Suprapubic skin (tissue), 4 donors: ENCODE results near the gene IL31.

ENCODE experiments used
- EP300 ChIP-seq: sonication (generic); formaldehyde crosslinking; IDR thresholded peaks from one replicate; pipeline ENCODE4 v1.6.1; 2017; ENCODE audit warnings: antibody characterized with exemption
- POLR2A ChIP-seq, 2 donors: fragments of 450-650 bp; IDR thresholded peaks; one replicate each; pipeline ENCODE4 v1.6.1; 2017; ENCODE audit warnings: antibody characterized with exemption in 2 of 2, mild to moderate bottlenecking in 2 of 2, moderate library complexity in 2 of 2
- POLR2AphosphoS5 ChIP-seq, 3 donors: sonication (generic); formaldehyde crosslinking; IDR thresholded peaks; one replicate each; pipeline ENCODE4 v1.6.1; 2017; ENCODE audit warnings: antibody characterized with exemption in 3 of 3
- TF ChIP-seq, protein P1 (sequence below), 2 donors: fragments of 200-600 bp in 1 of 2; fragments of 450-650 bp in 1 of 2; sonication (generic) in 1 of 2; IDR thresholded peaks; one replicate each; pipeline ENCODE4 v1.5.1; 2016 to 2019; ENCODE audit warnings: antibody characterized with exemption in 2 of 2, mild to moderate bottlenecking in 1 of 2, moderate library complexity in 1 of 2

DNA sequence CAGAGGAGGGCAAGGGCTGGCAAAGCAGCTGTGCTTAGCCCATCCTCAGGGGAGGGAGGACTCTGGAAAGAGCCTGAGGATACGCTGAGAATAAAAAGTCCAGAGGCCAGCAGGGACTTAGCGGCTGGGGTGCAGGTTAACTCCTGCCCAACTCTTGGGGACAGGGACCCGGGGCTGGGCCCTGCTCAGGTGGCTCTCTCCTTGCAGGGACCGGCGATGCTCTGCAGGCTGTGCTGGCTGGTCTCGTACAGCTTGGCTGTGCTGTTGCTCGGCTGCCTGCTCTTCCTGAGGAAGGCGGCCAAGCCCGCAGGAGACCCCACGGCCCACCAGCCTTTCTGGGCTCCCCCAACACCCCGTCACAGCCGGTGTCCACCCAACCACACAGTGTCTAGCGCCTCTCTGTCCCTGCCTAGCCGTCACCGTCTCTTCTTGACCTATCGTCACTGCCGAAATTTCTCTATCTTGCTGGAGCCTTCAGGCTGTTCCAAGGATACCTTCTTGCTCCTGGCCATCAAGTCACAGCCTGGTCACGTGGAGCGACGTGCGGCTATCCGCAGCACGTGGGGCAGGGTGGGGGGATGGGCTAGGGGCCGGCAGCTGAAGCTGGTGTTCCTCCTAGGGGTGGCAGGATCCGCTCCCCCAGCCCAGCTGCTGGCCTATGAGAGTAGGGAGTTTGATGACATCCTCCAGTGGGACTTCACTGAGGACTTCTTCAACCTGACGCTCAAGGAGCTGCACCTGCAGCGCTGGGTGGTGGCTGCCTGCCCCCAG is 32.3 kb upstream of the IL31 start:
- TF ChIP-seq, protein P1, sequence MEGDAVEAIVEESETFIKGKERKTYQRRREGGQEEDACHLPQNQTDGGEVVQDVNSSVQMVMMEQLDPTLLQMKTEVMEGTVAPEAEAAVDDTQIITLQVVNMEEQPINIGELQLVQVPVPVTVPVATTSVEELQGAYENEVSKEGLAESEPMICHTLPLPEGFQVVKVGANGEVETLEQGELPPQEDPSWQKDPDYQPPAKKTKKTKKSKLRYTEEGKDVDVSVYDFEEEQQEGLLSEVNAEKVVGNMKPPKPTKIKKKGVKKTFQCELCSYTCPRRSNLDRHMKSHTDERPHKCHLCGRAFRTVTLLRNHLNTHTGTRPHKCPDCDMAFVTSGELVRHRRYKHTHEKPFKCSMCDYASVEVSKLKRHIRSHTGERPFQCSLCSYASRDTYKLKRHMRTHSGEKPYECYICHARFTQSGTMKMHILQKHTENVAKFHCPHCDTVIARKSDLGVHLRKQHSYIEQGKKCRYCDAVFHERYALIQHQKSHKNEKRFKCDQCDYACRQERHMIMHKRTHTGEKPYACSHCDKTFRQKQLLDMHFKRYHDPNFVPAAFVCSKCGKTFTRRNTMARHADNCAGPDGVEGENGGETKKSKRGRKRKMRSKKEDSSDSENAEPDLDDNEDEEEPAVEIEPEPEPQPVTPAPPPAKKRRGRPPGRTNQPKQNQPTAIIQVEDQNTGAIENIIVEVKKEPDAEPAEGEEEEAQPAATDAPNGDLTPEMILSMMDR (IDR thresholded peaks at IDR 0.05), result no peak
- TF ChIP-seq POLR2A (IDR thresholded peaks at IDR 0.05), result no peak
- no peak for TF ChIP-seq EP300
- TF ChIP-seq POLR2AphosphoS5 (IDR thresholded peaks at IDR 0.05), result no peak
